ENCODE data around the gene RAB43. TPM values are rescaled to one million over a fixed set of nuclear protein-coding genes. Genes with fewer than 3 reads are reported as not detected.

The RAB43 gene
- total RNA-seq, 2 experiments from 2014 or later, result 47.5 to 48.1 TPM

DNA sequence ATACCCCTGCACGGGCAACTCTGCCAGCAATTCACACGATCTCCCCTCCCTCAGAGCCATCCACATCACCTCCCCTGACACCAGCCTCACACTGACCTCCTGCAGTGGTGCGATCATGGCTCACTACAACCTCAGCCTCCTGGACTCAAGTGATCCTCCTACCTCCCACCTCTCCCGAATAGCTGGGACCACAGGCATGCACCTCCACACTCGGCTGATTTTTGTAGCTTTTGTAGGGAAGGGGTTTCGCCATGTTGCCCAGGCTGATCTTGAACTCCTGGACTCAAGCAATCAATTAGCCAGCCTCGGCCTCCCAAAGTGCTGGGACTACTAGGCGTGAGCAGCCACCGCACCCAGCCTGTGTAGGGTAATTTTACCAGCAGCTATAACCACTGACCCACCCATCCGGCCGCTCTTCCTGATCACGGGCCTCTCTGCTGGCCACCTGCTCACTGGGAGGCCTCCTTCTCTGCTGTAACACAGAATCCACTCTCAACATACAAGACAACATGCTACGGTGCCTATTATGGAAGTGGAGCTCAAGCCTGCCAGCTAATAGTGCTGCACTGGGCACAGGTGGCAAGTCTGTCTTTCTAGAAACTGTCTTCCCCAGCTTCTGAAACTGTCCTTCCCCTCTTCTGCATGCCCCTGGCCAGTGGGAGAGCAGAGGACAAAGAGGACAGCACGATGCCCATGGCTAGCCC lies 56.4 kb downstream of the RAB43 start:
- no peak for DNase-seq
- no peaks in the 10 kb centered on the region for H3K9me3 ChIP-seq (ENCODE audit: control insufficient read depth in 1 of 2, insufficient read depth in 1 of 2, low read length in 2 of 2)
- H3K27ac Mint-ChIP-seq, result no peak overlapping the region
- no peaks in the 10 kb centered on the region for H3K27me3 ChIP-seq (ENCODE audit: control insufficient read depth in 1 of 2, insufficient read depth in 2 of 2, low read length in 2 of 2)
- CTCF ChIA-PET, result no interaction called here
- H3K4me3 ChIP-seq (ENCODE audit: low read length), result no peak overlapping the region
- intact Hi-C loops (cut with DNase I, micrococcal nuclease), result no loop called here
- POLR2A ChIA-PET, result interaction anchor here (1.6 kb wide), 1 partner anchor 12 kb away, joined by 3 read pairs; no protein-coding TSS in a partner anchor
- H3K27ac ChIP-seq (ENCODE audit: low read depth in 1 of 2, low read length in 2 of 2), result no peak overlapping the region
- H3K4me3 Mint-ChIP-seq, result no peak overlapping the region
- ATAC-seq (ENCODE audit: poor library complexity), result no peak
- H3K4me1 ChIP-seq (ENCODE audit: insufficient read depth, low read length), result peaks cover 5% of the 10 kb centered on the region
- no peak for TF ChIP-seq CTCF (IDR thresholded peaks at IDR 0.05)
- no peaks in the 10 kb centered on the region for H3K36me3 ChIP-seq (ENCODE audit: insufficient read depth, low read length)
- H3K27me3 Mint-ChIP-seq, result peaks cover 9% of the 10 kb centered on the region
- H3K4me1 Mint-ChIP-seq (ENCODE audit: low read depth), result peaks cover 11% of the 10 kb centered on the region
- H3K9me3 Mint-ChIP-seq, result no peaks in the 10 kb centered on the region
- no peaks in the 10 kb centered on the region for H3K36me3 Mint-ChIP-seq (ENCODE audit: low read depth)

DNA sequence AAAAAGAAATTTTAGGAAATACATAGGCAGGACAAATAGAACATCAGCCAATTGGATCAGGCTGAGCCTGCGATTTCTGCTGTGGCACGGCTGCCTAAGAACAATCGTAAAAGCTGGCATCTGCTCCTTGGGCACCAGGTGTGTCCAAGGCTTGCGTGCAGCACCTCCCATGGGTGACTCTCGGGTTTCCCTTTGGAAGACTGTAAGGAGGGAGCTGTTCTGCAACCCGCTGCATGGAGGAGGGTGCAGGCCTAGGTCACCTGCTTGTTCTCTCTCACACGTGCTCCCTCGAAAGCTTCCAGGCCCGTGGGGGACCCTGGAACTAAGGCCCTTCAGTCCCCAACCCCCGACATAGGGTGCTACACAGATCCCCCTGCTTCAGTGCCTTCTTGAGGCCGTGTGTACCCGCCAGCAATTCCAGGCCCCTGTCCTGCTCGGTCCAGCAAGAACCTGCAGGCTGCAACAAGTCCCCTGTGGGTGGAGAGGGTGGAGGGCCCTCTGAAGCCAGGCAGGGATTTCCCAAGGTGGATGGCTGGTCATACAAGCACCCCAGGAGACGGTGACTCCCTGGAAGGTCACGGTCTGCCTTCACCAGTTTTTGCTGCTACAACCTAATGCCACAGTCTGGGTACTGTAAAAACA lies 57.6 kb downstream of the RAB43 start:
- CTCF ChIA-PET, result no interaction called here
- POLR2A ChIA-PET, result no interaction called here
- no peak overlapping the region for H3K27ac ChIP-seq (ENCODE audit: low read depth in 1 of 2, low read length in 2 of 2)
- H3K9me3 ChIP-seq (ENCODE audit: control insufficient read depth in 1 of 2, insufficient read depth in 1 of 2, low read length in 2 of 2), result no peaks in the 10 kb centered on the region
- Mint-ChIP-seq H3K27me3 (peaks cover 2% of the 10 kb centered on the region), H3K36me3 (ENCODE audit: low read depth) (no peaks in the 10 kb centered on the region), H3K4me3 (no peak overlapping the region), H3K4me1 (ENCODE audit: low read depth) (peaks cover 3% of the 10 kb centered on the region), H3K9me3 (no peaks in the 10 kb centered on the region), H3K27ac (no peak overlapping the region)
- no peaks in the 10 kb centered on the region for H3K36me3 ChIP-seq (ENCODE audit: insufficient read depth, low read length)
- DNase-seq, result no peak
- H3K4me3 ChIP-seq (ENCODE audit: low read length), result no peak overlapping the region
- no peak for ATAC-seq (ENCODE audit: poor library complexity)
- intact Hi-C loops (cut with DNase I, micrococcal nuclease), result no loop called here
- no peak for TF ChIP-seq CTCF (IDR thresholded peaks at IDR 0.05)
- H3K27me3 ChIP-seq (ENCODE audit: control insufficient read depth in 1 of 2, insufficient read depth in 2 of 2, low read length in 2 of 2), result no peaks in the 10 kb centered on the region
- peaks cover 5% of the 10 kb centered on the region for H3K4me1 ChIP-seq (ENCODE audit: insufficient read depth, low read length)

DNA sequence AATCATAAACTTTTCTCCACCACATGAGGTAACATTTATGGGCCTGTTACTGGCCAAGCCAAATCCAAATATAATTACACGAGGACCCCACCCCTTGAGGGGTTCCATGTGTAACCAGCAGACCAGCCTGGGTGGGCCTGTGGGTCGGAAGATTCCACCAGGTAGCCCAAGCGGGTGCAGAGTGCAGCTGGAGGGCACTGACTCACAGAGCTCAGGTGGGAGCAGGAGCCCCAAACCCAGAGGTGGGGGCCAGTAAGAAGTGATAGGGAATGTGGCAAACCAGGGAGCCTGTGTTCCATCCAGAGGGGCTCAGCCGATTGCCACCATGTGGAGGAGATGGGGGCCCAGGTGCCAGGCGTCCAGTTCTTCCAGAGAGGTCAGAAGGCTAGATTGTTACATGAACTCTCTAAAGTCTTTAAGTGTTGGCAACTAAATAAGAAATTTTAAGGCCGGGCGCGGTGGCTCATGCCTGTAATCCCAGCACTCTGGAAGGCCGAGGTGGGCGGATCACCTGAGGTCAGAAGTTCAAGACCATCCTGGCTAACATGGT lies 58.4 kb downstream of the RAB43 start:
- Mint-ChIP-seq H3K27me3 (no peaks in the 10 kb centered on the region), H3K27ac (no peak overlapping the region)
- CTCF ChIA-PET, result no interaction called here

More for the DNA sequence above, 58.4 kb downstream of the RAB43 start:
- H3K4me1 Mint-ChIP-seq (ENCODE audit: low read depth), result peaks cover 5% of the 10 kb centered on the region
- no peak for ATAC-seq (ENCODE audit: poor library complexity)
- no peaks in the 10 kb centered on the region for H3K9me3 Mint-ChIP-seq
- no peak for TF ChIP-seq CTCF (IDR thresholded peaks at IDR 0.05)
- POLR2A ChIA-PET, result no interaction called here
- intact Hi-C loops (cut with DNase I, micrococcal nuclease), result no loop called here
- Histone ChIP-seq H3K27ac (ENCODE audit: low read depth in 1 of 2, low read length in 2 of 2) (no peak overlapping the region), H3K27me3 (ENCODE audit: control insufficient read depth in 1 of 2, insufficient read depth in 2 of 2, low read length in 2 of 2) (no peaks in the 10 kb centered on the region), H3K4me1 (ENCODE audit: insufficient read depth, low read length) (peaks cover 8% of the 10 kb centered on the region), H3K9me3 (ENCODE audit: control insufficient read depth in 1 of 2, insufficient read depth in 1 of 2, low read length in 2 of 2) (no peaks in the 10 kb centered on the region), H3K36me3 (ENCODE audit: insufficient read depth, low read length) (no peaks in the 10 kb centered on the region), H3K4me3 (ENCODE audit: low read length) (no peak overlapping the region)
- no peaks in the 10 kb centered on the region for H3K36me3 Mint-ChIP-seq (ENCODE audit: low read depth)
- no peak for DNase-seq
- H3K4me3 Mint-ChIP-seq, result no peak overlapping the region

Measured in CD4-positive, alpha-beta T cell (primary cell).